SKM-1 treated with dmso at 0.1 percent for 144 hours (cell line): Measurements from ENCODE around the gene EFL1.
"Not testable (repeated sequence)": the region's sequence is repeated elsewhere in the genome, so short reads cannot be mapped to it uniquely, and the experiment has no call there.

Experiments used
- DNase-seq: peaks from one replicate; lab custom pipeline; 2025; ENCODE audit not compliant: unreplicated experiment; lab: John Stamatoyannopoulos, UW

EFL1 gene

GRCh38 chr15:82282386-82282785 is 19.9 kb upstream of the EFL1 start:
- DNase-seq, result not testable (repeated sequence)

- not testable (repeated sequence) for DNase-seq
Observed at GRCh38 chr15:82281276-82281675, 18.7 kb upstream of the EFL1 start.

DNA sequence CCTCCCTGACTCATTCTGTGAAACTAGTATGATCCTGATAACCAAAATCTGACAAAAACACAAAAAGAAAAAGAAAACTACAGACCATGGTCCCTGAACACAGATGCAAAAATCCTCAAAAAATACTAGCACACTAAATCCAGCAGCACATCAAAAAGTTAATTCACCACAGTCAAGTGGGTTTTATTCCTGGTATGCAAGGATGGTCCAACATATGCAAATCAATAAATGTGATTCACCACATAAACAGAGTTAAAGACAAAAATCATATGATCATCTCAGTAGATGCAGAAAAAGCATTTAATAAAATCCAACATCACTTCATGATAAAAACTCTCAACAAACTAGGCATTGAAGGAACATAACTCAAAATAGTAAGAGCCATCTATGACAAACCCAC is 12.9 kb upstream of the EFL1 start:
- no peak for DNase-seq

DNA sequence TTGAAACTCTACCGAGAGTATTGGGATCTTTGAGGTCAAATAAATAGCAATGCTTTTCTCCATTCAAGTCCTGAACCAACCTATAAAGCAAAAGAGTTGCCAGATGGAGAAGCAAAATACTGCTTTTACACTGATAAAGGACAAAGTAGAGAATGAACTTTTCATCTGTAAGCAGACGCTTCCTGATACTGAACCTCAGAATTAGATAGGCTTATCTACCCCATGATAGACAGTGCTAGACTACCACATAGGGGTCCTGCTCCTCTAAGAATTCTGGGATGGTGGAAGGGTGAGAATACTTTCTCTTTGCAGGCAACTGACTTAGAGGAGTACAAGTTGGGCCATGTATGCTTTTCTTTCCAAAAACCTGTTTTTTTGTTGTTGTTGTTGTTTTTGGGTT is 9.6 kb upstream of the EFL1 start:
- no peak for DNase-seq

DNA sequence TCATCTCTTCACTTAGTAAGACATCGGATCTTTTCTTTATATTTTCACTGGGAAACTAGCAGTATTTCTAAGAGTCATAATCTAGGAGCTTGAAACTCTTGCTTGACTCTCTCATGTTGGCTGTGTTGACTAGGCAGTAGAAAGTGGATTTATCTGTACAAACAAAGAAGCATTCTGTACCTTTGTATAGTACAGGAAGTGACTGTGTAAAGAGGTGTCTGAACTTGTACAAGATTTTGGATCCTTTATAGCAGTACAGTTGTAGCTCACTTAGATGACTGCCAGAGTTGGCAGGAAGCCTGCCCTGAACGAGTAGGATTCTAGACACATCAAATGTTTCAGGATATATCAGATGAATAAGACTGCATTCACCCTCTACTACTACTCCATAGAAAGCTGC is 5.9 kb upstream of the EFL1 start:
- DNase-seq, result not testable (repeated sequence)

DNA sequence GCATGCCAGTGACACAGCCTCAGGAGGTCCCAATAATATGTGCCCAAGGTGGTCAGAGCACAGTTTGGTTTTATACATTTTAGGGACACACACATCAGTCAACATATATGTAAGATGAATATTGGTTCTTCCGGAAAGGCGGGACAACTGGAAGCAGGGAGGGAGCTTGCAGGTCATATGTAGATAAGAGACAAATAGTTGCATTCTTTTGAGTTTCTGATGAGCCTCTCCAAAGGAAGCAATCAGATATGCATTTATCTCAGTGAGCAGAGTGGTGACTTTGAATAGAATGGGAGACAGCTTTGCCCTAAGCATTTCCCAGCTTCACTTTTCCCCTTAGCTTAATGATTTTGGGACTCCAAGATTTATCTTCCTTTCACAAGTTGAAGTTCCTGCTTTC is 4.6 kb upstream of the EFL1 start:
- DNase-seq, result not testable (repeated sequence)

- DNase-seq, result no peak
Observed at GRCh38 chr15:82263350-82263749, 816 bp upstream of the EFL1 start.

GRCh38 chr15:82261566-82262421 is 740 bp downstream of the EFL1 start:
- not testable (repeated sequence) for DNase-seq

GRCh38 chr15:82248261-82248660 is 14.3 kb downstream of the EFL1 start:
- DNase-seq, result not testable (repeated sequence)

DNA sequence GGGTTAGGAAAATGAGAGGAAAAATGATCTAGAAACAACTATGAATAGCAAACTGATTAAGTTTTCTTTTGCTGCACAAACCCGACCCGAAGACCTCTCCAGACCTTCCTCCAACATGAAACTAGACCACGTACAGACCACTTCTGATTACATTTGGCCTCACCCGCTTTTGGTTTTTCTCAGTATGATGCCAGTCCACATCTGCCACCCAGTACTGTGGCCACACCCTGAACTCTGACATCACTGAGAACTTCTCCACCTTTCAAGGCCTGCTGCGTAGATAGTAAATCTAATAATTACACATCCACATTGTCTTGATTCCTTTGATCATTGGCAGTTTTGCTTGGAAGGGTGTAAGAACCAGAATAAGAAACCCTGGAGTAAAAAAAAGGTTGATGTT is 16.6 kb downstream of the EFL1 start:
- not testable (repeated sequence) for DNase-seq

GRCh38 chr15:82243644-82244043 is 18.9 kb downstream of the EFL1 start:
- not testable (repeated sequence) for DNase-seq

DNA sequence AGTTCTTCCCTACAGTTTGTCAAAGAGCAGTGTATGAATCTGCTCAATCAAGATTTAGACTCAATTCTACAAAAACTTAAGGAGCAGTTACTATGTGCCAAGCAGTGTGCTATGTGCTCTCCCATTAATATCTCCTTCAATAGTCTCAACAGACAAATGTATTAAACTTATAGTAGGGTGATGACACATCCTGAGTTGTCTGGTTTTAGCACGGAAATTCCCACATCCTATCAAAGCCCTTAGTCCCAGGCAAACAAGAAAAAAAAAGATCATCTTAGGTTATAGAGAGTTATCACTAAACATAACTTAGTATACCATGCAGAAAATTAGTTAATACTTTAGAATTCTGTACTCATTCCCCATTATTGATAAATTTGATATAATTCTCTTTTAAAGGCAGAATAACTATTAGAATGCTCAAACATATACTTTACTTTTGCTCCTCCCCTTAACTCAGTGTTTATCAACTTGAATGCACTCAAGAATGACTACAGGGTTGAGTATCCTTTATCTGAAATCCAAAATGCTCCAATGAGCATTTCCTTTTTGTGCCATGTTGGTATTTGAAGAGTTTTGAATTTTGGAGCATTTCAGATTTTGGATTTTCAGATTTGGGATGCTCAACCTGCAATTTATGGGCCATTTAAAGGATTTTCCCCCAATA is 20.6 kb downstream of the EFL1 start:
- DNase-seq, result not testable (repeated sequence)

DNA sequence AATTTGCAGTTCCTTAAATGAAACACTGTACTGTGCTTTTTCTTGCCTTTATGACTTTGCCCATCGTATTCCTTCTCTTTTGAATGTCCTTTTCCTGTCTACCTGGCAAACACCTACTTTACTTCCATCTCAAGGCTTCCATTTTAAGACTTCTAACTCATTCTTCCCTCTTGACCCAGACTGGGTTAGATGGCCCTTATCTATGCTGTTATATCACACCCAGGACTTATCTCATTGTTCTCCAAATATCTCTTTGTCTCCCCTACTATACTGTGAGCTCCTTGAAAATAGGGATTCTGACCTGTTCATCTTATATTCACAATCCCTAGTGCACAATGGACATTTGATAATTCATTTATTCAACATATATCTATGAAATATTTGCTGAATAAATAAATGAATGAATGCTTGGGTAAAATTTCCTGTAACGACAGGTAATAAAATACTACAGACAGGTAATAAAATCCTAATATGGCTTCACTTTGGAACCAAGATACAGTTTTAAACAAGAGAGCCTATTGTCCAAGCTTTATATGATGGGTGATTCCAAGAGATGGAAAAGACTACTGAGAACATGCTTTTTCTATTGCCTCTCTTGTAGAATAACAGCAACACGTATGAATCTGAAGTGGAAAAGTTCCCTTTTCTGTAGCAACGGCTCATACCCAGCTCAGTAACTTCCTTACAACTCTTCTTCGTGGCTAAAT is 22.7 kb downstream of the EFL1 start:
- DNase-seq, result no peak

DNA sequence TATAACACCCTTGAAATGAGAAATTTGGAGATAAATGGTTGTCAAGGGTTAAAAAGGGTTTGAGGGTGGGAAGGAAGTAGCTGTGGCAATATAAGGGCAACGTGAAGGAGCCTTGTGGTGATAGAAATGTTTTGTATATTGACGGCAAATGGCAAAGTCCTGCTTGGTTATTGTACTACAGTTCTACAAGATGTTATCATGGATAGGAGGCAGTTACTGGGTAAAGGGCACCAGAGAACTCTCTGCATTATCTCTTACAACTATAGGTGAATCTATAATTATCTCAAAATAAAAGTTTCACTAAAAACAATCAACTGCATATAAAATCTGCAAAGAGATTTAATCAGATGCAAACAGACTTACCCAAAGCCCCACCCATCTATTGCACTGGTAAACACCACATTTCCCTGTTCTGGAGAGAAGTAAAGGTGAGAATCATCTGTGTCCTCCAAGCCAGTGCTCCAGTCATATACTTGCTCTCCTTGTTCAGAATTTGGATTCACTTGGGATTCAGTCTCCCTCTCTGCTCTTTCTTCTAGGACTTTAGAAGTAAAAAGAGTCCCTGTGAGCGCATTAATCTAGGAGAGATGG is 24.5 kb downstream of the EFL1 start:
- not testable (repeated sequence) for DNase-seq

GRCh38 chr15:82231842-82232241 is 30.7 kb downstream of the EFL1 start:
- no peak for DNase-seq

GRCh38 chr15:82231233-82231632 is 31.3 kb downstream of the EFL1 start:
- DNase-seq, result no peak

DNA sequence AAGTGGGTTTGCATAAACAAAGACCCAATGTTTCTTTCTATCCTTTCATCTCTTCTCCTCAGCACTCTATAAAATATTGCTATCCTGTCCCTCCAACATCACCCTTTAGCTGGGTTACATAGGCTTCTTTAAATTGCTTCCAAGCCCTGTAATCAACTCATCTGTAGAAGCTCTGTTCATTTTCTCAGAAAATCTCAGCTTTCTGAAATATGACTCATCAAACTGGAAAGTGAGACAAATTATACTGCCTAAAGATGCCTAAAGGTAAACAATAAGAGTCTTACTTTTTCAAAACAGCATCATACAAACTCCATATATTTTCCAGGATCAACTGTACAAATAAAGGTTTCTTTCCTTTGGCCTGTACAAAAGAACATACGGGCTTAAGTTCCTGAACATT is 33.8 kb downstream of the EFL1 start:
- DNase-seq, result no peak

DNA sequence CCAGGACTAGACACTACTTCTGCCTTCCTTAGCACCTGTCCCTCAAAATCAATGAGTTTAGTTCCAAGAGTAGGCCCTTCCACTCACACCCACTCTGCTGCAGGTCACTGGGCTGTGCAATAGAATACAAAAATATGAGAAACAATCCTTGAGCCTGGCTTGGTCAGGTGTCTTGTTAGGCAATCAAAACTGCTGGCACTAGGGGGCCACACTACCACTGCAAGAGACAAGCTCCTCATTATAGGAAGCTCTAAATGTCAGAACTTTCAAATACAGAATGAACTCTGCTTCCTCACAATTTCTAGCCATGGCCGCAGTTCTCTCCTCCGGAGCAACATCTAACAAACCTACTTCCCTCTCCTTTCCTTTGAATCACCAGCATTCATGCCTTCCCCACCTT is 41.0 kb downstream of the EFL1 start:
- not testable (repeated sequence) for DNase-seq

GRCh38 chr15:82216092-82216491 is 46.4 kb downstream of the EFL1 start:
- not testable (repeated sequence) for DNase-seq

DNA sequence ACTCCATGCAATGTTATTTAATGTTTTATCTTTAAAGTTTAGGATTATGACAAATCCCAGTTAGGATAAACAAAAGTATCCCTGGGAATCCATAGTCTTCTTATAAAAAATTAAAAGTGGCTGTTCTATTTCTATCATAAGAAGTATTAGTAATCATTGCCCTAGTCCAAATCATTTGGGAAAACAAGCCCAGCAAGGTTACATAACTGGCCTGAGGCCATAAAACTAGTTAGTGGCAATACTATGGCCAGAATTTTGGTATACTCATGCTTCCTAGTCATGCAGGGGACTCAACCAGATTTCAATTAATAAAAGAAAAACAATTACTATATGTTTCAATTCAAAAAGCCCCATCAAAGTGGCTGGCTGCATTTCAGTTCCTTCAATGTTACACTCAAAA is 50.3 kb downstream of the EFL1 start:
- not testable (repeated sequence) for DNase-seq

DNA sequence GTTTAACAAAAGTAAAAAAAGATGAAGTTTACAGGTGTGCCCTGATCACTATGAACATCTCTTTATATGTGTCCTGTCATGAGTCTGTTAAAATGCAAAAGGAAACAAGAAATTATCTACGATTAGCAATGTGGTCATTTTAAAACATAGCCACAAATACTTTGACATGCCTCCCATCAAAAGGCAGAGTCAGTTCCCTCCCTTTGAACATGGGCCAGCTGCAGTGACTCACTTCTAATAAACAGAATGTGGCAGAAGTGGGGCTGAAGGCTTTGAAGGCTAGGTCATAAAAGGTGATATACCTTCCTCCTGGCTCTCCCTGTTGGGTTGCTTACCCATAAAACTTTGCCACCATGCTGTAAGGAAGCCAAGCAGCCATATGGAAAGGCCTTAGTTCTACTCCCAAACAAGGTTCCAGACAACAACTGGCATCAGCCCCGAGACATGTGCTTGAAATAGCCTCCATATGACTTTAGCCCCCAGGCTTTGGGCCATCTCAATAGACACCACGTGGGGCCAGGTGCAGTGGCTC is 52.4 kb downstream of the EFL1 start:
- DNase-seq, result not testable (repeated sequence)
